GM19238 (cell line): ENCODE results near the gene IFITM2.
"Not testable (repeated sequence)": the region's sequence is repeated elsewhere in the genome, so short reads cannot be mapped to it uniquely, and the experiment has no call there.

Experiments
- DNase-seq: peaks from one replicate; pipeline ENCODE4 v3.0.0; 2011; ENCODE audit warnings: low spot score; ENCODE audit not compliant: insufficient read length

Gene IFITM2

GRCh38 chr11:339963-340362 is 32.3 kb downstream of the IFITM2 start:
- DNase-seq: no peak

GRCh38 chr11:340539-341512 is 33.2 kb downstream of the IFITM2 start:
- no peak for DNase-seq

GRCh38 chr11:342328-342727 is 34.7 kb downstream of the IFITM2 start:
- DNase-seq: no peak

- DNase-seq: no peak
Observed at GRCh38 chr11:344836-345578, 37.4 kb downstream of the IFITM2 start.

- no peak for DNase-seq
Observed at GRCh38 chr11:346529-346928, 38.9 kb downstream of the IFITM2 start.

GRCh38 chr11:349270-349954 is 41.8 kb downstream of the IFITM2 start:
- not testable (repeated sequence) for DNase-seq

GRCh38 chr11:350033-350722 is 42.6 kb downstream of the IFITM2 start:
- not testable (repeated sequence) for DNase-seq

- no peak for DNase-seq
Observed at GRCh38 chr11:350723-351255, 43.2 kb downstream of the IFITM2 start.

- DNase-seq: no peak
Observed at GRCh38 chr11:351411-351810, 43.8 kb downstream of the IFITM2 start.

- no peak for DNase-seq
Observed at GRCh38 chr11:352456-353031, 44.9 kb downstream of the IFITM2 start.

GRCh38 chr11:353179-353873 is 45.7 kb downstream of the IFITM2 start:
- DNase-seq: no peak

GRCh38 chr11:355581-356458 is 48.2 kb downstream of the IFITM2 start:
- peak; percentile 88 for DNase-seq

GRCh38 chr11:356610-357009 is 49.0 kb downstream of the IFITM2 start:
- DNase-seq: no peak

- DNase-seq: no peak
Observed at GRCh38 chr11:357582-357981, 50.0 kb downstream of the IFITM2 start.

- DNase-seq: no peak
Observed at GRCh38 chr11:358129-358800, 50.6 kb downstream of the IFITM2 start.
